LNCaP clone FGC (cell line): ENCODE measurements around the gene CUTC.

ENCODE experiments used
- DNase-seq: peaks from one replicate; pipeline ENCODE4 v3.0.0-alpha.2; 2011; ENCODE audit warnings: low read depth
- H3K4me3 ChIP-seq: 2 replicates; pipeline ENCODE4 v1.5.1; 2011; ENCODE audit warnings: mild to moderate bottlenecking, low read depth, low read length, control low read depth
- TF ChIP-seq, protein P1 (sequence below): IDR thresholded peaks from 2 replicates; pipeline ENCODE4 v1.5.1; 2012; ENCODE audit warnings: mild to moderate bottlenecking; ENCODE audit not compliant: control insufficient read depth, insufficient read depth; ENCODE audit errors: extremely low read depth

Gene CUTC

DNA sequence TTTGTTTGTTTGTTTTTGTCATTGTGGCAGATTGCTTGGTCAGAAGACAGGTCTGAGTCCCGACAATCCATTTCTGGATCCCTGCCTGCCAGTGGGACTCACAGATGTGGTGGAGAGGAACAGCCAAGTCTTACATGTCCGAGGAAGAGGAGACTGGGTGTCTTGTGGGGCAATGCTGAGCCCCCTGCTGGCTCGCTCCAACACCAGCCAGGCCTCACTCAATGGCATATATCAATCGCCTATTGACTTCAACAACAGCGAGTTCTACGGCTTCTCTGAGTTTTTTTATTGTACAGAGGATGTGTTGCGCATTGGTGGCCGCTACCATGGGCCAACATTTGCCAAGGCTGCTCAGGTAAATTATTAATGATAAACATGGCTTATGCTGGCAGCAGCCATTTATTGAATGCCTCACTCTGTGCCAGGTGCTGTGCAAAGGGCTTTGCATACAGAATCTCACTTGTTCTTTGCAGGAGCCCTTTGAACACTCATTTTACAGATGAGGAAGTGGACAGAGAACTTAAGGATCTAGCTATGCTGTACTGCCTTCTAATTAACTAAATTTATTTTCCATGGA, 33.4 kb upstream of the CUTC start:
- no peak for DNase-seq
- no peak overlapping the region for H3K4me3 ChIP-seq
- TF ChIP-seq, protein P1, sequence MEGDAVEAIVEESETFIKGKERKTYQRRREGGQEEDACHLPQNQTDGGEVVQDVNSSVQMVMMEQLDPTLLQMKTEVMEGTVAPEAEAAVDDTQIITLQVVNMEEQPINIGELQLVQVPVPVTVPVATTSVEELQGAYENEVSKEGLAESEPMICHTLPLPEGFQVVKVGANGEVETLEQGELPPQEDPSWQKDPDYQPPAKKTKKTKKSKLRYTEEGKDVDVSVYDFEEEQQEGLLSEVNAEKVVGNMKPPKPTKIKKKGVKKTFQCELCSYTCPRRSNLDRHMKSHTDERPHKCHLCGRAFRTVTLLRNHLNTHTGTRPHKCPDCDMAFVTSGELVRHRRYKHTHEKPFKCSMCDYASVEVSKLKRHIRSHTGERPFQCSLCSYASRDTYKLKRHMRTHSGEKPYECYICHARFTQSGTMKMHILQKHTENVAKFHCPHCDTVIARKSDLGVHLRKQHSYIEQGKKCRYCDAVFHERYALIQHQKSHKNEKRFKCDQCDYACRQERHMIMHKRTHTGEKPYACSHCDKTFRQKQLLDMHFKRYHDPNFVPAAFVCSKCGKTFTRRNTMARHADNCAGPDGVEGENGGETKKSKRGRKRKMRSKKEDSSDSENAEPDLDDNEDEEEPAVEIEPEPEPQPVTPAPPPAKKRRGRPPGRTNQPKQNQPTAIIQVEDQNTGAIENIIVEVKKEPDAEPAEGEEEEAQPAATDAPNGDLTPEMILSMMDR: no peak

DNA sequence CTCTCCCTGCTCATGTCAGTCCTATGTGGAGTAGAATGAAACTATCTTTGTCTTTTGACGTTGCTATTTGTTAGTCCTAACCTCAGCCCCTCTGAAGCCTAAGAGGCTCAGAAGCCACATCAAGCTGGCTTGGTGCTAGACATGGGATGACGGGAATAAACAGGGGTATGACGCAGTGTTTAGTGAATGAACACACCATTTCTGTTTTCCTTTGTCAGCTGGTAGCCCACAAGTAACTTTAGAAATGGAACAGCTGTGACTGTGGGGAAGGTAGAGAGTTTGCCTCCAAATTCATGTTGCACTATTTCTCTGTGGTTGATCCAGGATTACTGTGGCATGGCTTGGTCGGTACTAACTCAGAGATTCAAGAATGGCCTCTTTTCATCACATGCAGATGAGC, 31.4 kb upstream of the CUTC start:
- no peak overlapping the region for H3K4me3 ChIP-seq
- TF ChIP-seq, protein P1: no peak
- no peak for DNase-seq

GRCh38 chr10:99708428-99709012, 23.5 kb upstream of the CUTC start:
- TF ChIP-seq, protein P1: no peak
- no peak overlapping the region for H3K4me3 ChIP-seq
- no peak for DNase-seq

- DNase-seq: no peak
- TF ChIP-seq, protein P1: no peak
- no peak overlapping the region for H3K4me3 ChIP-seq
Measured at GRCh38 chr10:99709480-99710229, 22.4 kb upstream of the CUTC start.

- DNase-seq: no peak
- TF ChIP-seq, protein P1: peak; percentile 60
- H3K4me3 ChIP-seq: no peak overlapping the region
Measured at GRCh38 chr10:99711129-99711719, 20.8 kb upstream of the CUTC start.

GRCh38 chr10:99714446-99714845, 17.6 kb upstream of the CUTC start:
- no peak for DNase-seq
- TF ChIP-seq, protein P1: no peak
- no peak overlapping the region for H3K4me3 ChIP-seq
